Fibroblast of upper back skin (primary cell): ENCODE results near the gene TSN.

Experiments used
- DNase-seq: peaks from one replicate; pipeline ENCODE4 v3.0.0-alpha.2; 2013

TSN gene

GRCh38 chr2:121748202-121748601 is 7.2 kb upstream of the TSN start:
- peak; percentile 63 for DNase-seq

GRCh38 chr2:121754851-121755236 is 607 bp upstream of the TSN start:
- no peak for DNase-seq

DNA sequence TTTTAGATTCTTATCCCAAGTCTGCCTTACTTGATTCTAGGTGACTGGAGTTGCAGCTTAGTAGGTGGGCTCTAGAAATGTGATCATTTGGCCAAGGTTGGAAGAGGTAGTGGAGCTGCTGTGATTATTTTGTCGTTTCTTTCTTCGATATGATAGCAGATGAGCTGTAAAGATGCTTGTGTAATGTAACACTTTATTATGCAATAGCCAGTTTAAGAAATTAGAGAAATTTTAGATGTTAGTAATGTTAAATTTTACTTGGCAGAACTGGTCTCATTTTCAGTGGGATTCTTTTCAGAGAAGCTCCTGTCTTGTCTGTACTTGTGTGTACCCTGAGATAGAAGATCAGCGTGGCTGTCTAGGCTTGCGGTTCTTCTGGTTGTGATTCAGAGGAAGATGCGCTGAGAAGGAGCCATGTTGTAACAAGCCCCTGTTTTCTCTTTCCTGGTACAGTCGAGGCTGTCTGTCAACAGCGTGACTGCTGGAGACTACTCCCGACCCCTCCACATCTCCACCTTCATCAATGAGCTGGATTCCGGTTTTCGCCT is 9.3 kb downstream of the TSN start:
- no peak for DNase-seq

DNA sequence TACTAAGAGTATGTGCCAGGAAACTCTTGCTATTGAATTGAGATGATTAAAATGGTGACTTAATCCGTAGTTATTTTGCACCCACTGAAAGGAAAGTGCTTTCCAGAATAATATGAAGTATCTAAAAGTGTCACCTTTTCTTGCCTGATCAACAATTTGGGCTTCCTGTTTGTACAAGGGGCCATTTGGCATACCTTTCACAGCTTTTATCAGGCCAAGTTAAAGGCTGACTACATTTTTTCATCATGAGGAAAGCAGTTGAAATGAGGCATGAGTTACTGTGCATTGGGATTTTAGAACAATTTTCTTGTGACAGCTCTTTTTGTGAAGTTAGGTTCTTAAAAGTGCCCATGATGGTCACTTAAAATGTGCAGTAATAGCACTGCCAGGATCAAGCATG is 11.2 kb downstream of the TSN start:
- no peak for DNase-seq

- no peak for DNase-seq
Measured at GRCh38 chr2:121768143-121768755, 12.8 kb downstream of the TSN start.

- peak; percentile 25 for DNase-seq
Measured at GRCh38 chr2:121771976-121772742, 16.7 kb downstream of the TSN start.

DNA sequence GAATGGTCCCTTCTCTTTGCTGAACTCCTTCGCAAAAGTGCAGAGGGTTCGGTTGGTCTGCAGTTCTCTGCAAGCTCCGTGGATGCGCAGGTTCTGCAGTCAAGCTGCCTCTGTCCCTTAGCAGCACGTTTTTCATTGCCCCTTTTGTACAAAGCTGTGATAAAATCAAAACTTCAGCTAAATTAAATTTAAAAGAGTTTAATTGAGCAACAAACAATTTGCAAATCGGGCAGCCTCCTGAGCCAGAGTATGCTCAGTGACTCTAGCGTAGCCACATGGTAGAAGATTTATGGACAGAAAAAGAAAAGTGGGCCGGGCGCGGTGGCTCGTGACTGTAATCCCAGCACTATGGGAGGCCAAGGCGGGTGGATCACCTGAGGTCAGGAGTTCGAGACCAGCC is 18.8 kb downstream of the TSN start:
- no peak for DNase-seq

DNA sequence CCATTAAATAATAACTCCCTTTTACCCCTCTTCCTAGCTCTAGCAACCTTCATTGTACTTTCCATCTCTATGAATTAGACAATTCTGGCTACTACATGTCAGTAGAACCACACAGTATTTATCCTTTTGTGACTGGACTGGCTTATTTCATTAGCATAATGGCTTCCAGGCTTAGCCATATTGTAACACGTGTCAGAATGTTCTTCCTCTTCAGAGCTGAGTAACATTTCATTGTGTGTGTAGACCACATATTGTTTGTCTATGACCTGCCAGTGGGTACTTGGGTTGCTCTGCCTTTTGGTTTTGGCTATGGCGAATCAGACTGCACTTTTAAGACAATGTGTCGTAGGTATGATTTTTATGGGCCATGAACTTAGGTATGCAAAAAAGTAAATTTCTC is 20.9 kb downstream of the TSN start:
- DNase-seq = no peak

- peak; percentile 20 for DNase-seq
Measured at GRCh38 chr2:121776885-121777698, 21.6 kb downstream of the TSN start.

DNA sequence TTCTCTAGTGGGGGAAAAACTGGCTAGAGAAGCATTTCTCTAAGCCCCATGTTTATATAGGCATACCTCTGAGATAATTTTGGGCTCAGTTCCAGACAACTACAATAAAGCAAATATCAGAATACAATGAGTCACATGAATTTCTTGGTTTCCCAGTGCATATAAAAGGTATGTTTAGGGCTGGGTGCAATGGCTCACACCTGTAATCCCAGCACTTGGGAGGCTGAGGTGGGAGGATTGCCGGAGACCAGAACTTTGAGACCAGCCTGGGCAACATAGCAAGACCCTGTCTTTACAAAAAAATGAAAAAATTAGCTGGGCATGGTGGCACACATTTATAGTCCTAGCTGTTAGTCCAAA is 22.2 kb downstream of the TSN start:
- DNase-seq = peak; percentile 70

- no peak for DNase-seq
Measured at GRCh38 chr2:121778741-121779487, 23.5 kb downstream of the TSN start.

- DNase-seq = no peak
Measured at GRCh38 chr2:121783180-121783579, 27.7 kb downstream of the TSN start.

DNA sequence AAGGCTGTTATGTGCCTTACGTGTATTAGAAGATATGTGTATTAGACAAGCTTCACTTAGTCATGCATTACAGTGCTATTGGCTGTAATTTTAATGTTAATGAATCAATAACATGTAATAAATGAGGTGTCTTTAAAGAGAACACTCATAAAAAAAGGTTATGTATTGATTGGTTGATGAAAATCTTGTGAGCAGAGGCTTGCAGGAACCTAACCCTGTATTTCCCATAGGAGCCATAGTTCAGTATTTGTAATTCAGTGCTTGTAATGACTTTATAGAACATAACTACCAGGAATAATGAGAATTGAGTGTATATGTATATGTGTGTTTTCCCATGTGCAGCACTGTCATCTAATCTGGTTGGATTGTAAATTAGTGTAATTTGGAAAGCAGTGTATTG is 33.2 kb downstream of the TSN start:
- DNase-seq = no peak

DNA sequence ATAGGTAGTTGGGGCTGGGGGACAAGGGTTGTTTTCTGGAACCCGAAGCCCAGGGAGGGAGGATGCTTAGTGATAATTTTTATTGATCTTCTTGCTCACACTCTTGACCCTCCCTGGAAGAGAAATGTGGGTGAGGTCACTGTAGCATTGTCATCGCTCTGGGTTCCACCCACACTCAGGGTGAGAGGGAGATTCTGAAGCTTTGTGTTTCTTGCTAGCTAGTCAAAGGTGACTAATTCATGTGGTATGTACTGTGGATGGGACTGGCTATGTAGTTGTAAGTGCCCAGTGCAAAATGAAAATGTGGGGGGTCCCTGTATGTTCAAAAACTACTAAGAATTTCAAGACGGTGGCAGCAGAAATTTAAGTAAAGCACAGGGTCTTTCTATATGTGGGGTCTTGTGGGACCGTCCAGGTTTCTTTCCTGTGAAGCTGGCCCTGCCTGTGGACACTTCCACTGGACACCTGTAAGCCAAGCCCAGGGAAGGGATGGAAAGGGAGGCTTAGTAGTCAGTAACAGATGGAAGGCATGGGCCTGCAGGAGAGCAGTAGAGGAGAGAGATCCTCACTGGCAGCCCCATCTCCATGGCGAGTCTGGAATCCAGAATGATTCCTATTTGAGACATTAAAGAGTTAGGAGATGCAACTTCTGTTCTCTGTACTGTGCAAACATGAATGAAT is 35.0 kb downstream of the TSN start:
- peak; percentile 89 for DNase-seq

DNA sequence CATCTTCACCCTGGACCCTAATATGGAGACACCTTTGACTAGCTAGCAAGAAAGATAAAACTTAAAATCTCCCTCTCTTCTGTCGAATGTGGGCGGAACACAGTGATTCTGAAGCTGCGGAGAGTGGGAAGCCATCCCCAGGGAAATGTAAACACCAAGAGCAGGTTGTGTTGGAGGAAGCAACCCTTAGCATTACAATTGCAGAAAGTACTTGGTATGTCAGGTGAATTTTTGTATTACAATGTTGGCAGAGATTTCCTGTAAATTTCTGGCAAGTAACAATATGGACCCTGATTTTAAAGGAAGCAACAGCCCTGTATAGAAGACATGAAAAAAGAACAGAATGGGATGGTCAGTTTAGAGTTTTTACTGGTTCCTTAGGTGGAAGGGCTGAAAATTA is 35.8 kb downstream of the TSN start:
- DNase-seq = no peak

DNA sequence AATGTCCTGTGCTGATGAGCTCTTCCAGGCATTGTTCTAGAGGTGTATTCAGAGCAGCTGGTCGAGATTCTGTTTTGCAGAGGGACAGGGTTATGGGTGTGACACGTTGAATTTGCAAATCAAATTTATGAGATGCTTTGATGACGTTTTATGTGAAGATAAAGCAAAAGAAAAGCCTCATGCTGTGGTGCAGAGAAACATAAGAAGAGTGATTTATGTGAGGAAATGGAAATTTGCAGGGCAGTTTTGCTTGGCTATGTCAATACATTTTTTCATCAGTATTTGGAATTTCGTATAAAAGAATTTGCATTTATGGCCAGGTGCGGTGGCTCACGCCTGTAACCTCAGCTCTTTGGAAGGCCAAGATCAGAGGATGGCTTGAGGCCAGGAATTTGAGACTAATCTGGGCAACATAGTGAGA is 36.4 kb downstream of the TSN start:
- peak; percentile 58 for DNase-seq

GRCh38 chr2:121793816-121794215 is 38.4 kb downstream of the TSN start:
- no peak for DNase-seq

GRCh38 chr2:121794233-121794632 is 38.8 kb downstream of the TSN start:
- DNase-seq = no peak

GRCh38 chr2:121796239-121796638 is 40.8 kb downstream of the TSN start:
- DNase-seq = no peak

GRCh38 chr2:121798617-121799016 is 43.2 kb downstream of the TSN start:
- DNase-seq = no peak

DNA sequence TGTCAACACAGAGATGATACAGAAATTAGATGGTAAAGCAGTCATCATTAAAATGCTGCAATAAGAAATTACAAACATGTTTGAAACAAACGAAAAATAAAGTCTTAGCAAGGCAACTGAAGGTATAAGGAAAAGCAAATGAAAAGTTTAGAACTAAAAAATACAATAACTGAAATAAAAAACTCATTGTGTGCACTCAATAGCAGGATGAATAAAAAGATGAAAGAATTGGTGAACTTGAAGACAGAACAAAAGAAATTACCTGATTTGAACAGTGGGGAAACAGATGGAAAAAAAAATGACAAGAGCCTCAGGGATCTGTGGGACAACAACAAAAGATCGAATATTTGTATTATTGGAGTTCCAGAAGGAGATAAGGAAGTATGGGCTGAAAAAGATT is 46.5 kb downstream of the TSN start:
- no peak for DNase-seq

DNA sequence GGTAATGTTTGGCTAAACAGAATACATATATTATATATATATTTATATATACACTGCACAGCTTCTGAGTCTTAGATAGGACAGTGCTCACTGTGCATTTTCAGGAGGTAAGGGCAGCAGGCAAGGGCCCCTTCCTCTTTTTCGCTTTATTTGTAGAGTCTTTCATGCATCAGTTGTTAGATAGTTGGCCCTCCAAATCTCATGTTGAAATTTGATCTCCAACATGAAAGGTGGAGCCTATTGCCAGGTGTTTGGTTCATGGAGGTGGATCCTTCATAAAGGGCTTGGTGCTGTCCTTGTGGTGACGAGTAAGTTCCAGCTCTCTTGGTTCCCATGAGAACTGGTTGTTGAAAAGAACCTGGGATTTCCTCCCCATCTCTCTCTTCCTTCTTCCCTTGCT is 48.1 kb downstream of the TSN start:
- DNase-seq = no peak
